Activated CD8-positive, alpha-beta memory T cell treated with anti-CD3 and anti-CD28 coated beads for 1 hour (primary cell): Measurements from ENCODE around the gene KRT2.

Experiments used
- DNase-seq, 2 donors: peaks; one replicate each; pipeline ENCODE4 v3.0.0-alpha.2; 2020; ENCODE audit warnings: low read depth in 1 of 2; ENCODE audit errors: extremely low read depth in 1 of 2

KRT2 gene

GRCh38 chr12:52651726-52652261 lies at the start of gene KRT2:
TSS of gene KRT2 (minus strand) at chr12:52652211. CDS start at chr12:52652142, 69 bp downstream.
- DNase-seq, result no peak

- no peak for DNase-seq
These were observed 49.3 kb upstream of the KRT2 start for GRCh38 chr12:52701281-52701680.

GRCh38 chr12:52699960-52700359 lies 47.9 kb upstream of the KRT2 start:
- no peak for DNase-seq

- DNase-seq, result no peak
These were observed 47.4 kb upstream of the KRT2 start for GRCh38 chr12:52699373-52699772.

- no peak for DNase-seq
These were observed 46.8 kb upstream of the KRT2 start for GRCh38 chr12:52698651-52699340.

GRCh38 chr12:52697058-52697582 lies 45.1 kb upstream of the KRT2 start:
- DNase-seq, result no peak

GRCh38 chr12:52696588-52696987 lies 44.6 kb upstream of the KRT2 start:
- DNase-seq, result no peak

GRCh38 chr12:52695039-52695438 lies 43.0 kb upstream of the KRT2 start:
- DNase-seq, result no peak

- DNase-seq, result no peak
These were observed 42.1 kb upstream of the KRT2 start for GRCh38 chr12:52694151-52694550.

GRCh38 chr12:52693261-52693660 lies 41.2 kb upstream of the KRT2 start:
- DNase-seq, result no peak

- DNase-seq, result no peak
These were observed 40.2 kb upstream of the KRT2 start for GRCh38 chr12:52692254-52692653.

- DNase-seq, result no peak
These were observed 39.8 kb upstream of the KRT2 start for GRCh38 chr12:52691841-52692150.

- peak; percentile 14 to 39 for DNase-seq
These were observed 39.2 kb upstream of the KRT2 start for GRCh38 chr12:52691076-52691840.

- no peak for DNase-seq
These were observed 38.5 kb upstream of the KRT2 start for GRCh38 chr12:52690351-52691075.

- DNase-seq, result no peak
These were observed 37.9 kb upstream of the KRT2 start for GRCh38 chr12:52689936-52690335.

GRCh38 chr12:52689239-52689638 lies 37.2 kb upstream of the KRT2 start:
- no peak for DNase-seq

GRCh38 chr12:52688481-52688880 lies 36.5 kb upstream of the KRT2 start:
- DNase-seq, result no peak

- DNase-seq, result no peak
These were observed 35.7 kb upstream of the KRT2 start for GRCh38 chr12:52687497-52688385.

- DNase-seq, result no peak
These were observed 34.9 kb upstream of the KRT2 start for GRCh38 chr12:52686756-52687487.

- DNase-seq, result no peak
These were observed 34.1 kb upstream of the KRT2 start for GRCh38 chr12:52686063-52686462.
